Measurements from ENCODE around the gene TBC1D25.

The TBC1D25 gene

DNA sequence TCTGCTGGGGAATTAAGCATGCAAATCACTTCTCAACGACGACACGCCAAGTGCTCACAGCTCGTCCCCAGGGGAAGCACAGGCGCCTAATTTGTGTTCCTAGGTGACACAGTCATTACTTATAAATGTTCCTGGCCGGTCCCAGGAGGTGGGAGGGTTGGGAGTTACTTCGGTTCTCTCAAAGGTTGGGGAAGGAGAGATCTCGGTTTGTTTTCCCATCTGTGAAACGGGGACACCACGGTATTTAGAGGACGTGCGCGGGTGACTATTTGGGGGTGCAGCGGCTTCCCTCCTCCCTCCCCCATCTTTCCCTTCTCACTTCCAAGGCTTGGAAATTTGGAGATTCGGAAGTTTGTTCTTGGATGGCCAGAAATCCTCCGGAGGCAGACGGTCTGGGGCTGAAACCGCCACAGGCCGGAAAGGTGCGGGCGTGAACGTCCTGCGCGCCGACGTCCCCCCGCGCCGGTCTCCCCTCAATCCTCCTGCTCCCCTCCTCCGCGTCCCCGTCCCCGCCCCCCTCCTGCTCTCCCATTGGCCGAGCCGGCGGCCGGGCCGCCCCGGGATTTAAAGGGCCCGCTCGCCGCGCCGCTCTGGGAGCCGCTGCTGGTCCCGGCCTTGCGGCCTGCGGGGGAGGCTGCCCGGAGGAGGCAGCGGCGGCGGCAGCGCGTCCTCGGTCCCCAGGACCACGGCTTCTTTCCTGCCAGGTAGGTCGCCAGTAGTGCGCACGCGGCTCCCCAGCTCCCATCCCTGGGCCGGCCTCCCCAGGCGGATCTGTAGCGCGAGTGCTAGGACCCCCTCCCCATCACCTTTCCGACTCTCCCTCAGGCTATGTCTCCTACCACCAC lies 30.9 kb upstream of the TBC1D25 start, which contains the start of gene PORCN:
TSS of gene PORCN (plus strand) at position 593 of the 845 bp plus-strand sequence. CDS start 829 bp downstream, outside the sequence.
- H3K4me1 ChIP-seq (ENCODE audit: control insufficient read depth, insufficient read depth, low read depth, low read length), result peaks cover 7% of the 10 kb centered on the region
- DNase-seq, result peak; percentile 57
- H3K9ac ChIP-seq (ENCODE audit: low read length), result peak within 1 kb of the TSS; percentile 86
- peaks cover 0 to 5% of the 10 kb centered on the region in 2 experiments for H3K27me3 ChIP-seq (ENCODE audit: control insufficient read depth in 1 of 2, insufficient read depth in 1 of 2, low read length in 2 of 2)
- H3K79me1 ChIP-seq (replicated peaks; ENCODE audit: low read length, poor library complexity, severe bottlenecking), result no peaks in the 10 kb centered on the region
- H2BK15ac ChIP-seq (ENCODE audit: low read depth, poor library complexity, severe bottlenecking), result no peak within 1 kb of the TSS
- peaks cover 0 to 12% of the 10 kb centered on the region in 2 experiments for H3K36me3 ChIP-seq (ENCODE audit: control insufficient read depth in 1 of 2, insufficient read depth in 2 of 2, low read depth in 1 of 2, low read length in 2 of 2)
- H3K4ac ChIP-seq (ENCODE audit: low read depth in 1 of 2, low read length in 2 of 2), result peak within 1 kb of the TSS in 1 of 2 experiments; percentile 24
- peak within 1 kb of the TSS; percentile 66 for H3K4me2 ChIP-seq (ENCODE audit: low read length, poor library complexity, severe bottlenecking)
- H4K8ac ChIP-seq (ENCODE audit: low read length), result peak within 1 kb of the TSS; percentile 85
- 1% methylated on average over 28 of the region's 65 CpGs for WGBS
- no peaks in the 10 kb centered on the region for H3K9me3 ChIP-seq (ENCODE audit: control insufficient read depth, low read length)
- peak within 1 kb of the TSS; percentile 43 to 78 for H3K18ac ChIP-seq (ENCODE audit: low read depth in 1 of 2, low read length in 2 of 2)
- no peak within 1 kb of the TSS for H2BK5ac ChIP-seq (ENCODE audit: low read depth, low read length, poor library complexity, severe bottlenecking)
- no peak within 1 kb of the TSS for H3K27ac ChIP-seq (ENCODE audit: low read length, poor library complexity, severe bottlenecking)
- H4K91ac ChIP-seq (ENCODE audit: low read length), result peak within 1 kb of the TSS; percentile 27
- peak within 1 kb of the TSS in 1 of 2 experiments; percentile 87 for H3K14ac ChIP-seq (ENCODE audit: low read length in 2 of 2)
- no peak within 1 kb of the TSS for H2AK5ac ChIP-seq (ENCODE audit: low read length, severe bottlenecking)
- no peak within 1 kb of the TSS for H2BK120ac ChIP-seq (ENCODE audit: low read depth, low read length)
- peak within 1 kb of the TSS in 1 of 2 experiments; percentile 23 for H3K23ac ChIP-seq (ENCODE audit: low read length in 2 of 2)
- H3K4me3 ChIP-seq (ENCODE audit: insufficient read depth in 1 of 2, low read depth in 1 of 2, low read length in 2 of 2), result peak within 1 kb of the TSS; percentile 77 to 84
- peak within 1 kb of the TSS in 1 of 2 experiments; percentile 54 for H2BK12ac ChIP-seq (ENCODE audit: low read length in 2 of 2)
- H2AFZ ChIP-seq (ENCODE audit: low read depth, low read length), result peak within 1 kb of the TSS; percentile 1

GRCh38 chrX:48509245-48509590 lies 30.3 kb upstream of the TBC1D25 start:
- peaks cover 10% of the 10 kb centered on the region for H3K4me1 ChIP-seq (ENCODE audit: control insufficient read depth, insufficient read depth, low read depth, low read length)
- 14% methylated on average over 8 of the region's 16 CpGs for WGBS
- no peaks in the 10 kb centered on the region for H3K9me3 ChIP-seq (ENCODE audit: control insufficient read depth, low read length)
- H3K4me2 ChIP-seq (ENCODE audit: low read length, poor library complexity, severe bottlenecking), result peak overlapping the region; percentile 23
- peak overlapping the region in 1 of 2 experiments; percentile 54 for H2BK12ac ChIP-seq (ENCODE audit: low read length in 2 of 2)
- H3K27ac ChIP-seq (ENCODE audit: low read length, poor library complexity, severe bottlenecking), result no peak overlapping the region
- no peak overlapping the region for H2BK120ac ChIP-seq (ENCODE audit: low read depth, low read length)
- H2AFZ ChIP-seq (ENCODE audit: low read depth, low read length), result peak overlapping the region; percentile 1
- no peak overlapping the region for H2AK5ac ChIP-seq (ENCODE audit: low read length, severe bottlenecking)
- H4K8ac ChIP-seq (ENCODE audit: low read length), result peak overlapping the region; percentile 85
- DNase-seq, result no peak
- peaks cover 3% of the 10 kb centered on the region for H3K79me1 ChIP-seq (replicated peaks; ENCODE audit: low read length, poor library complexity, severe bottlenecking)
- H2BK5ac ChIP-seq (ENCODE audit: low read depth, low read length, poor library complexity, severe bottlenecking), result no peak overlapping the region
- peaks cover 2 to 15% of the 10 kb centered on the region in 2 experiments for H3K36me3 ChIP-seq (ENCODE audit: control insufficient read depth in 1 of 2, insufficient read depth in 2 of 2, low read depth in 1 of 2, low read length in 2 of 2)
- H3K4me3 ChIP-seq (ENCODE audit: insufficient read depth in 1 of 2, low read depth in 1 of 2, low read length in 2 of 2), result peak overlapping the region; percentile 77 to 84
- H3K4ac ChIP-seq (ENCODE audit: low read depth in 1 of 2, low read length in 2 of 2), result peak overlapping the region in 1 of 2 experiments; percentile 24
- H3K9ac ChIP-seq (ENCODE audit: low read length), result peak overlapping the region; percentile 86
- no peak overlapping the region for H2BK15ac ChIP-seq (ENCODE audit: low read depth, poor library complexity, severe bottlenecking)
- H3K18ac ChIP-seq (ENCODE audit: low read depth in 1 of 2, low read length in 2 of 2), result peak overlapping the region in 1 of 2 experiments; percentile 78
- no peak overlapping the region for H4K91ac ChIP-seq (ENCODE audit: low read length)
- H3K23ac ChIP-seq (ENCODE audit: low read length in 2 of 2), result no peak overlapping the region
- peaks cover 0 to under 1% of the 10 kb centered on the region in 2 experiments for H3K27me3 ChIP-seq (ENCODE audit: control insufficient read depth in 1 of 2, insufficient read depth in 1 of 2, low read length in 2 of 2)
- no peak overlapping the region for H3K14ac ChIP-seq (ENCODE audit: low read length in 2 of 2)

GRCh38 chrX:48509619-48510018 lies 29.9 kb upstream of the TBC1D25 start:
- Histone ChIP-seq H3K9me3 (ENCODE audit: control insufficient read depth, low read length) (no peaks in the 10 kb centered on the region), H3K18ac (ENCODE audit: low read depth in 1 of 2, low read length in 2 of 2) (no peak overlapping the region)
- WGBS, result 88% methylated on average over 11 of the region's 11 CpGs

DNA sequence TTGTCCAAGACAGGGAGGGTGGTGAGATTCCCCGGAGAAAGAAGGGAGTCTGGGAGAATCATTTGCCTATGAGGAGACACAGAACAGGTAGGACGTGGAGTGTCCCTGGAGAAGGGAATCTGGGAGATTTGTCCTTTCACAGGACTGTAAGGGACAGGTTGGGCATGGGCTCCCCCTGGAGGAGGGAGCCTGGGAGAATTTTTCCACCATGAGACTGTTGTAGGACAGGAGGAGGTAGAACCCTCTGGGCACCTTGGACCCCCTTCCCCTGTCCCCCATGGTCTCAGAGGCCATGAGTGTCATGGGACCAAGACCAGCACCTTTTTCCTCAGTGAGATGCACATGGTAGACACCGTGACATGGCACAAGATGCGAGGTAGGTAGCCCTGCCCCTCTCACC lies 28.0 kb upstream of the TBC1D25 start:
- Histone ChIP-seq H3K4ac (ENCODE audit: low read depth in 1 of 2, low read length in 2 of 2) (no peak overlapping the region), H2AFZ (ENCODE audit: low read depth, low read length) (no peak overlapping the region), H2AK5ac (ENCODE audit: low read length, severe bottlenecking) (no peak overlapping the region), H3K36me3 (ENCODE audit: control insufficient read depth in 1 of 2, insufficient read depth in 2 of 2, low read depth in 1 of 2, low read length in 2 of 2) (peaks cover 15 to 34% of the 10 kb centered on the region in 2 experiments), H3K23ac (ENCODE audit: low read length in 2 of 2) (no peak overlapping the region), H3K9me3 (ENCODE audit: control insufficient read depth, low read length) (no peaks in the 10 kb centered on the region), H3K79me1 (replicated peaks; ENCODE audit: low read length, poor library complexity, severe bottlenecking) (peaks cover 4% of the 10 kb centered on the region), H2BK12ac (ENCODE audit: low read length in 2 of 2) (peak overlapping the region in 1 of 2 experiments; percentile 63), H2BK15ac (ENCODE audit: low read depth, poor library complexity, severe bottlenecking) (no peak overlapping the region), H3K4me3 (ENCODE audit: insufficient read depth in 1 of 2, low read depth in 1 of 2, low read length in 2 of 2) (no peak overlapping the region), H3K18ac (ENCODE audit: low read depth in 1 of 2, low read length in 2 of 2) (no peak overlapping the region), H3K4me1 (ENCODE audit: control insufficient read depth, insufficient read depth, low read depth, low read length) (peaks cover 10% of the 10 kb centered on the region), H3K27me3 (ENCODE audit: control insufficient read depth in 1 of 2, insufficient read depth in 1 of 2, low read length in 2 of 2) (no peaks in the 10 kb centered on the region), H4K8ac (ENCODE audit: low read length) (no peak overlapping the region), H4K91ac (ENCODE audit: low read length) (no peak overlapping the region), H3K27ac (ENCODE audit: low read length, poor library complexity, severe bottlenecking) (no peak overlapping the region), H3K14ac (ENCODE audit: low read length in 2 of 2) (no peak overlapping the region), H2BK5ac (ENCODE audit: low read depth, low read length, poor library complexity, severe bottlenecking) (no peak overlapping the region), H2BK120ac (ENCODE audit: low read depth, low read length) (no peak overlapping the region), H3K4me2 (ENCODE audit: low read length, poor library complexity, severe bottlenecking) (no peak overlapping the region), H3K9ac (ENCODE audit: low read length) (no peak overlapping the region)
- 85% methylated on average over 4 of the region's 4 CpGs for WGBS
- peak; percentile 41 for DNase-seq

More at GRCh38 chrX:48509619-48510018, 29.9 kb upstream of the TBC1D25 start:
- H2BK15ac ChIP-seq (ENCODE audit: low read depth, poor library complexity, severe bottlenecking), result no peak overlapping the region
- peak overlapping the region in 1 of 2 experiments; percentile 1 for H3K14ac ChIP-seq (ENCODE audit: low read length in 2 of 2)
- H3K23ac ChIP-seq (ENCODE audit: low read length in 2 of 2), result peak overlapping the region in 1 of 2 experiments; percentile 23
- H3K4me1 ChIP-seq (ENCODE audit: control insufficient read depth, insufficient read depth, low read depth, low read length), result peaks cover 10% of the 10 kb centered on the region
- DNase-seq, result no peak
- peak overlapping the region; percentile 23 for H3K4me2 ChIP-seq (ENCODE audit: low read length, poor library complexity, severe bottlenecking)
- no peak overlapping the region for H2BK5ac ChIP-seq (ENCODE audit: low read depth, low read length, poor library complexity, severe bottlenecking)
- no peaks in the 10 kb centered on the region for H3K27me3 ChIP-seq (ENCODE audit: control insufficient read depth in 1 of 2, insufficient read depth in 1 of 2, low read length in 2 of 2)
- H2BK12ac ChIP-seq (ENCODE audit: low read length in 2 of 2), result peak overlapping the region in 1 of 2 experiments; percentile 54
- peak overlapping the region; percentile 1 for H2AFZ ChIP-seq (ENCODE audit: low read depth, low read length)
- no peak overlapping the region for H4K91ac ChIP-seq (ENCODE audit: low read length)
- peaks cover 6 to 18% of the 10 kb centered on the region in 2 experiments for H3K36me3 ChIP-seq (ENCODE audit: control insufficient read depth in 1 of 2, insufficient read depth in 2 of 2, low read depth in 1 of 2, low read length in 2 of 2)
- no peak overlapping the region for H4K8ac ChIP-seq (ENCODE audit: low read length)
- peak overlapping the region; percentile 86 for H3K9ac ChIP-seq (ENCODE audit: low read length)
- no peak overlapping the region for H2BK120ac ChIP-seq (ENCODE audit: low read depth, low read length)
- peak overlapping the region; percentile 77 to 84 for H3K4me3 ChIP-seq (ENCODE audit: insufficient read depth in 1 of 2, low read depth in 1 of 2, low read length in 2 of 2)
- H3K4ac ChIP-seq (ENCODE audit: low read depth in 1 of 2, low read length in 2 of 2), result no peak overlapping the region
- peaks cover 4% of the 10 kb centered on the region for H3K79me1 ChIP-seq (replicated peaks; ENCODE audit: low read length, poor library complexity, severe bottlenecking)
- no peak overlapping the region for H3K27ac ChIP-seq (ENCODE audit: low read length, poor library complexity, severe bottlenecking)
- H2AK5ac ChIP-seq (ENCODE audit: low read length, severe bottlenecking), result no peak overlapping the region

Data from mesenchymal stem cell (in vitro differentiated cells and primary cell).